ENCODE data around the gene SNRNP200. TPM values are rescaled to one million over a fixed set of nuclear protein-coding genes. Genes with fewer than 3 reads are reported as not detected.

The SNRNP200 gene
- total RNA-seq, 4 donors from 2014 or later, result 81.4 to 106 (median 86.8) TPM

GRCh38 chr2:96347395-96347794 lies 42.0 kb upstream of the SNRNP200 start:
- Histone ChIP-seq H3K36me3 (no peaks in the 10 kb centered on the region), H3K27ac (no peak overlapping the region), H3K4me3 (no peak overlapping the region), H3K27me3 (no peaks in the 10 kb centered on the region), H3K9me3 (no peaks in the 10 kb centered on the region), H3K4me1 (no peaks in the 10 kb centered on the region)
- intact Hi-C loops (cut with DNase I; ENCODE audit: low total_unique reads), result no loop called here
- DNase-seq, result no peak
- in situ Hi-C loops (cut with MboI; ENCODE audit: low pct_ligation_motif_present in 1 of 4, low pct_unique_long_range_greater_than_20kb in 1 of 4, low sequenced_read_pairs in 3 of 4), result no loop called here
- WGBS, 2 donors (ENCODE audit: low coverage in 1 of 2), result 94% methylated on average over 1 of the region's 1 CpG; no CpG with 5 or more reads in 1 of the 2 donors
- TF ChIP-seq CTCF (IDR thresholded peaks at IDR 0.05) (no peak), EP300 (IDR thresholded peaks at IDR 0.05; ENCODE audit: low read depth) (no peak), POLR2AphosphoS5 (IDR thresholded peaks at IDR 0.05) (no peak), POLR2A (IDR thresholded peaks at IDR 0.05) (no peak)

GRCh38 chr2:96345868-96346462 lies 40.6 kb upstream of the SNRNP200 start:
- TF ChIP-seq POLR2AphosphoS5 (IDR thresholded peaks at IDR 0.05) (no peak), POLR2A (IDR thresholded peaks at IDR 0.05) (no peak), CTCF (IDR thresholded peaks at IDR 0.05) (no peak), EP300 (IDR thresholded peaks at IDR 0.05; ENCODE audit: low read depth) (no peak)
- Histone ChIP-seq H3K27ac (no peak overlapping the region), H3K9me3 (no peaks in the 10 kb centered on the region), H3K4me3 (no peak overlapping the region), H3K27me3 (no peaks in the 10 kb centered on the region), H3K4me1 (no peaks in the 10 kb centered on the region), H3K36me3 (no peaks in the 10 kb centered on the region)
- in situ Hi-C loops (cut with MboI; ENCODE audit: low pct_ligation_motif_present in 1 of 4, low pct_unique_long_range_greater_than_20kb in 1 of 4, low sequenced_read_pairs in 3 of 4) (no loop called here), intact Hi-C loops (cut with DNase I; ENCODE audit: low total_unique reads) (no loop called here)
- DNase-seq, result no peak
- 93 to 94% methylated on average over 5 to 6 of the region's 6 CpGs for WGBS, 2 donors (ENCODE audit: low coverage in 1 of 2)

GRCh38 chr2:96345438-96345837 lies 40.1 kb upstream of the SNRNP200 start:
- no peaks in the 10 kb centered on the region for H3K27me3 ChIP-seq
- no peak overlapping the region for H3K27ac ChIP-seq
- H3K4me3 ChIP-seq, result no peak overlapping the region
- intact Hi-C loops (cut with DNase I; ENCODE audit: low total_unique reads) (no loop called here), in situ Hi-C loops (cut with MboI; ENCODE audit: low pct_ligation_motif_present in 1 of 4, low pct_unique_long_range_greater_than_20kb in 1 of 4, low sequenced_read_pairs in 3 of 4) (no loop called here)
- 92% methylated on average over 1 to 4 of the region's 4 CpGs for WGBS, 2 donors (ENCODE audit: low coverage in 1 of 2)
- no peak for TF ChIP-seq EP300 (IDR thresholded peaks at IDR 0.05; ENCODE audit: low read depth)
- TF ChIP-seq POLR2A (IDR thresholded peaks at IDR 0.05), result no peak
- TF ChIP-seq POLR2AphosphoS5 (IDR thresholded peaks at IDR 0.05), result no peak
- no peak for TF ChIP-seq CTCF (IDR thresholded peaks at IDR 0.05)
- no peaks in the 10 kb centered on the region for H3K36me3 ChIP-seq
- no peaks in the 10 kb centered on the region for H3K9me3 ChIP-seq
- no peaks in the 10 kb centered on the region for H3K4me1 ChIP-seq
- no peak for DNase-seq

GRCh38 chr2:96344011-96344410 lies 38.7 kb upstream of the SNRNP200 start:
- TF ChIP-seq POLR2AphosphoS5 (IDR thresholded peaks at IDR 0.05) (peak in 2 of 3 donors; percentile 30 to 35), CTCF (IDR thresholded peaks at IDR 0.05) (no peak), EP300 (IDR thresholded peaks at IDR 0.05; ENCODE audit: low read depth) (no peak), POLR2A (IDR thresholded peaks at IDR 0.05) (peak; percentile 12)
- no peak overlapping the region for H3K4me3 ChIP-seq
- no peaks in the 10 kb centered on the region for H3K27me3 ChIP-seq

More at GRCh38 chr2:96344011-96344410, 38.7 kb upstream of the SNRNP200 start:
- peak overlapping the region; percentile 23 to 54 (median 38) for H3K27ac ChIP-seq
- peak; percentile 39 for DNase-seq
- no peaks in the 10 kb centered on the region for H3K36me3 ChIP-seq
- intact Hi-C loops (cut with DNase I; ENCODE audit: low total_unique reads) (no loop called here), in situ Hi-C loops (cut with MboI; ENCODE audit: low pct_ligation_motif_present in 1 of 4, low pct_unique_long_range_greater_than_20kb in 1 of 4, low sequenced_read_pairs in 3 of 4) (no loop called here)
- H3K4me1 ChIP-seq, result no peaks in the 10 kb centered on the region
- WGBS, 2 donors (ENCODE audit: low coverage in 1 of 2), result 62 to 82% methylated on average over 4 to 5 of the region's 5 CpGs
- H3K9me3 ChIP-seq, result no peaks in the 10 kb centered on the region

Measured in transverse colon (tissue), 4 donors.